CD4-positive, alpha-beta T cell treated with Interleukin-15 for 4 hours (primary cell): ENCODE results near the gene INAVA.
"Not testable (repeated sequence)": the region's sequence is repeated elsewhere in the genome, so short reads cannot be mapped to it uniquely, and the experiment has no call there.

ENCODE experiments used
- DNase-seq: peaks from one replicate; pipeline ENCODE4 v3.0.0-alpha.2; 2020; ENCODE audit warnings: low spot score

Gene INAVA

GRCh38 chr1:200919386-200919785 is 24.7 kb downstream of the INAVA start:
- no peak for DNase-seq

DNA sequence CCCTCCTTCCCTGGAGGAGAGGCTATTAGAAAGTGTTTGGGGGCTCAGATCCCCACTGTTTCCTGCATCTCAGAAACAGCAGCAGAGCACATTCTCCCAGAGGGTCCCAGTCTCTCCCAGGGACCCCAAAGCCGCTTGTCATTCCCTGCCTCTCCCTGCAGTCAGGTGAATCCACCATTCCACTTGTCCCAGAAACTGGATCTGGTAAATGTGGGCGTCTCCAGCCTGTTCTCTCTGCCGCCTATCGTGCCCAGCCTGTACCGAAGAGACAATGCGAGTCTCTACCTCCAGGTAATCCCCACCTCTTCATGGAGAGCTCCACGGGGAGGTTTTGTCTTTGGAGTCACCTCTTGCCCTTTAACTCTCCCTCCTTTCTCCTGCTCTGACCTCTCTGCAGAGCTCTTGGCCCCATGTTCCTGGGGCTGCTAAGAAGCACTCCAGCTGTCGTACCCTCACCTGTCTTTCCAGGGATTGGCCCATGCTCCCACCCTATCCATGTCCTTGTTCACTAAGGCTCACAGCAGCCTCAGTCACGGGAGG is 26.9 kb downstream of the INAVA start:
- DNase-seq, result no peak

DNA sequence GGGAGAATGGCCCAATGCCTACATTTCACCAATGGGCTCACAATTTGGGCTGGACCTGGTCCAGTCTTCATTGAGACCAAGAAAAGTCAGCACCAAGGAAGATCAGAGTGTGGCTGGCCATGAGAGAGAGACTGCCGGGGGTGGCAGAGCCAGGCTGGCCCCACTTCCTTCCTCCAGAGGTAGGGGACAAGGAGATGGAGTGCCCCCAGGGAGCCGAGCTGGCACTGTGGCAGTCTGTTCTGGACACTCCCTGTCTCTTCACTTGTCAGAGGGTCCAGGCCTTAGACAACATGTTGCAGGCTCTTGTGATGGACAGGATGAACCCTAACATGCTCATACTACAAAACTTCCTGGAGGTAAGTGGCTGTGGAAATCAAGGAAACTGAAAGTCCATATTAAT is 27.7 kb downstream of the INAVA start:
- DNase-seq, result no peak

DNA sequence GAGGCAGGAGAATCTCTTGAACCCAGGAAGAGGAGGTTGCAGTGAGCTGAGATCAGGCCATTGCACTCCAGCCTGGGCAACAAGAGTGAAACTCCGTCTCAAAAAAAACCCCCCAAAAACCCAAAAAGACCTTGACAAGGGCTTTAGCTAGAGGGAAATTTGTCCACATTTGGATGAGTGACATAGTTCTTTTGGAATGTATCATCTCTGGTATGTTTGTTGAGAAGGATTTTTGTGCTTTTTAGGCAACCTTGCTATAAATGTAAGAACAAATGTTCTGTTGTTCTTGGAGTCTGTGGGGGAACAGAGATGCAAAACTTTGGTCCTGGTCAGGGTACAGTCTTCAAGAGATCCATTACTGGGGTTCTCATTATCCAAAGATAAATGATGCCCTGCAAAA is 28.9 kb downstream of the INAVA start:
- no peak for DNase-seq

- peak; percentile 6 for DNase-seq
These were observed 31.1 kb downstream of the INAVA start for GRCh38 chr1:200925831-200926230.

GRCh38 chr1:200929530-200930278 is 35.0 kb downstream of the INAVA start:
- no peak for DNase-seq

GRCh38 chr1:200930285-200930684 is 35.6 kb downstream of the INAVA start:
- not testable (repeated sequence) for DNase-seq

DNA sequence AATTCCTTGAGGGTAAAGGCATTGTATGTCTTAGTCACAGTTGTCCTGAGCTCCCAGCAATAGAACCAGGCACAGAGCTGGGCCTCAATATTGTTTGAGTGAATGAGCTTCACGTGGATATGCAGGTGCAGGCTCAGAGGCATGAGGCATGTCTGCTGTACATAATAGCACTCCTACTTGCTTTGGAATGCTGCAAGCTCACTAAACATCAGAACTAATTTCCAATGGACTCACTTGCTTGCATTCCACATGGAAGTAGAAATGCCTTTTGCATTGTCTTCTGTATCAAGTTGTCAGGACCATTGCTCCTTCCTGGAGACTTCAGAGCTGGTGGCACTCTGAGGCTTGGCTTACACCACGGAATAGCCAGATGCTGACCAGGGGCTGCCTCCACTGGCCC is 37.1 kb downstream of the INAVA start:
- DNase-seq, result no peak

DNA sequence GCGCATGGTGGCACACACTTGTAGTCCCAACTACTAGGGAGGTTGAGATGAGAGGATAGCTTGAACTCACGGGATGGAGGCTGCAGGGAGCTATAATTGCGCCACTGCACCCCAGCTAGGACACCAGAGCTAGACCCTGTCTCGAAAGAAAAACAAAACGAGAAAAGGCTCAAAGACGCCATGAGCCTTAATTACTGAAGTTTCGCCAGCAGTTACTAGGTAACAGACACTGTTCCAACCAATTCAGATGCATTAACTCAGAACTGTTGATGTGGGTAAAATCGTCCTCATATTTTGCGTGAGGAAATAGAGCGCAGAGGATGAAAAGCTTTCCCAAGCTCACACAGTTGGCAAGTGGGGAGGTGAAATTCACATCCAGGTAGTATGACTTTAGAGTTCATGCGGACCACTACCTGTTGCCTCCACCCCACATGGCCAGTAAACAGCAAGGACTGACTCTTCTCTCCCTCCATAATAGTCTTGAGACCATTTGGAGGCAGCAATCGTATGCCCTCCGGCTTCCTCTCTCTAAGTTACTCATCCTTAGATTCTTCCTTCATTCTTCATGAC is 40.1 kb downstream of the INAVA start:
- DNase-seq, result no peak

DNA sequence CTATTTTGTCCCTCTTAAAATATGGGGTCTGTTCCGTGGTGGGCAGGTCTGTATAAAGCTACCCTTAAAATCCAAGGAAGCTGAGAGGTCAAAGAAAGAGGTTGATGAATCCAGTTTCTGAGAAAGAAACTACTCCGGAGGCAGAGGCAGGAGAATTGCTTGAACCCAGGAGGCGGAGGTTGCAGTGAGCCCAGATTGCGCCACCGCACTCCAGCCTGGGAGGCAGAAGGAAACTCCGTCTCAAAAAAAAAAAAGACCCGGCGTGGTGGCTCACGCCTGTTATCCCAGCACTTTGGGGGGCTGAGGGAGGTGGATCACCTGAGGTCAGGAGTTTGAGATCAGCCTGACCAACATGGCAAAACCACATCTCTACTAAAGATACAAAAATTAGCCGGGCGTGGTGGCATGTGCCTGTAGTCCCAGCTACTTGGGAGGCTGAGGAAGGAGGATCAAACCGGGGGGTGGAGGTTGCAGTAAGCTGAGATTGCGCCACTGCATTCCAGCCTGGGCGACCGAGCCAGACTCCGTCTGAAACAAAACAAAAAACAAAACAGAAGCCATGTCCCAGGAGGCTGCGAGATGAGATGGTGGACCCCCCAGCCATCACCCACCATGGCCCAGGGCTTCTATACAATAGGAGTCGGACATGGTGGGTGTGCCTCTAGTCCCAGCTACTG is 40.7 kb downstream of the INAVA start:
- DNase-seq, result not testable (repeated sequence)

DNA sequence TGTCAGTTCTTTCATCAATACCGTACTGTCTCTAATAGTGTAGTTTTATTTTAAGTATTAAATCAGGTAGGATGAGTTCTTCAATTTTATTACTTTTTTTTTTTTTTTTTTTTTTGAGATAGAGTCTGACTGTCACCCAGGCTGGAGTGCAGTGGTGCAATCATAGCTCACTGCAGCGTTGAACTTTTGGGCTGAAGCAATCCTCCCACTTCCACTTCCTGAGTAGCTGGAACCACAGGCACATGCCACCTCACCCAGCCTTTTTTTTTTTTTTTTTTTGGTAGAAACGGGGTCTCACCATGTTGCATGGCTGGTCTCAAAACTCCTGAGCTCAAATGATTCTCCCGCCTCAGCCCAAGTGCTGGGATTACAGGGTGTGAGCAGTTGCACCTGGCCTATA is 44.3 kb downstream of the INAVA start:
- DNase-seq, result no peak

GRCh38 chr1:200945111-200945510 is 50.4 kb downstream of the INAVA start:
- no peak for DNase-seq

DNA sequence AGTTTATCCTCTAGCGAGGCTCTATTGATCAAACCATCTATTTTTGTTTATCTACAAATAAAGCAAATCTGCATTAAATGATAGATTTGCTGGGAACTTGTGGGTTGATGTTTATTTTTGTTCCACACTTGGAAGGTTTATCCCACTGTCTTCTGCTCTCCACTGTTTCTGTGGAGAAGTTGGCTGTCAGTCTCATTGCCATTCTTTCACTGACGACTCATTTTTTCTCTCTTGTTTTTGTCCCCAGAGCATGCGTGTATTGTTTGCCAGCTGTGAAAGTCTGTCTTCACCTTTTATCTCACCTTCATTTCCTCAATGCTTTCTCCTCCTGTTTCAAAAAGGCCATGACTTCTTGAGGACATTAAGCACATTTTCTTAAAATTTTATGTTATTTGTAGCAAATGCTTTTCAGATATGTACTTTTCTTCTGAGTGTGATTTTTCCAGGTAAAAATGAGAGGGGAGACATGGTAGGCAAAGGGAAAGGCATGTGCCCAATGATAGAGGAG is 52.4 kb downstream of the INAVA start:
- no peak for DNase-seq

DNA sequence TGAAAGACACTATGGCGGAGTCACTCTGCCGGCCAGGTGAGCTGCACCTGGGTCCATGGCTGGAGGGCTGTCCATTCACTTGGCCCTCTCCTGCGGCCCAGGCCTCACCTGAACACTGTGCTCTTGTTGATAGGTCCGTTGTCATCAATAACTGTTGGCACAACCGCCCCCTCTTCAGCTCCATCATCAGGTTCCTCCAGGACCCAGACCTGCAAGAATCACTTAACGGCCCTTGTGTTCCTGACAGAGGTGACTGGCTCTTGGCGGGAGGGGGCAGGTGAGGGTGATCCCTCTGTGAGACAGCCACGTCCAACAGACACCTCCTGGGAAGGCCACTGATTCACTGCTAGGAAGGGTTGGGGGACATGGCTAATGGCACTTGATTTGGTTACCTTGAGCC is 54.9 kb downstream of the INAVA start:
- no peak for DNase-seq

- DNase-seq, result no peak
These were observed 56.3 kb downstream of the INAVA start for GRCh38 chr1:200951016-200951415.

GRCh38 chr1:200954434-200954833 is 59.7 kb downstream of the INAVA start:
- no peak for DNase-seq

GRCh38 chr1:200958597-200958996 is 63.9 kb downstream of the INAVA start:
- no peak for DNase-seq

DNA sequence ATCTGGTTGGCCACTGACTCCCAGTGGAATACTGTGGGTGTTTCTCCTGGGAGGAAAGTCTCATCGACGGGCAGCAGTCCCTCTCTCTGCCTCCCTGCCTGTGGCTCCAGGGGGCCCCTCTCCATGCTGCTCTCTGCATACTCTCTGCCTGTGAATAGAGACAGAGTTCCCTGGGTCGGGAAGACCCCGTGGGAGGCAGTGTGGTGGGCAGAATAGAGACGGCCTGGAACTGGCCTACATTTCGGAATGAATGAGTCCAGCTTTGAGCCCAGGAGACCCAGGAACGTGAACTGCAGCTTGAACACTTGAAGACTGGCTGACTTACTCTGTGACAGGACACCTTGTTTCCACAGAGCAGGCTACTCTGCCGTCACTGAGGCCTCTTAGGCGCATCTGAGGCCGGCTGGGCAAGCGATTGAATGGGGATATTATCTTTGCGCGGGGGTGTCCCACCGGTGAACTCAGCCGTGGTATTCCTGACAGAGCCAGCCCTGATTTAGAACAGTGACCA is 64.8 kb downstream of the INAVA start:
- DNase-seq, result no peak

GRCh38 chr1:200960236-200960947 is 65.7 kb downstream of the INAVA start:
- no peak for DNase-seq

DNA sequence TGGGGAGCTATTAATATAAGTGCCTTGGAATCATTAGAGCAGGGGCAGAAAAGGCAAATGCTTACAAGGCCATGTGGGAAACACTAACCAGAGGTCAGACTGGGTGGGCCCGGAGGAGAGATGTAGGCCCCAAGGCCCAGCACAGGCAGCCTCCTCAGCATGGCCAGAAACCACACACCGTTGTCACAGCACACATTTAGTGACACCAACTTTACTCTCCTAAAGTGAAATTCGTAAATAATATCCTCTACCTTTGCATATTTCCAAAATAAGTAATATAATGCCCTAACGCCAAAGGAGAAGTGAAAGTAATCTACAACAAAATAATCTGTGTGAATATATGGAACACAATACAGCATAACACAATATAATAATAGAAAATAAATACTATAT is 66.2 kb downstream of the INAVA start:
- DNase-seq, result no peak

- not testable (repeated sequence) for DNase-seq
These were observed 67.5 kb downstream of the INAVA start for GRCh38 chr1:200962151-200962550.

- no peak for DNase-seq
These were observed 67.9 kb downstream of the INAVA start for GRCh38 chr1:200962631-200963030.
